ENCODE data around the gene TMEM45B. TPM values are rescaled to one million over a fixed set of nuclear protein-coding genes. Genes with fewer than 3 reads are reported as not detected.
A peak's percentile ranks its signal among the peaks of the same experiment; 100 is the strongest.

The TMEM45B gene
- total and polyA plus RNA-seq, 2 of the 13 experiments (the other 11 are each of a cell fraction or from before 2014, with no cell fraction given): 29.1 to 181 TPM

- TF ChIP-seq ZHX2 (IDR thresholded peaks at IDR 0.05; ENCODE audit: low read depth) (no peak), ZHX2 (CRISPR knock-in tag; IDR thresholded peaks at IDR 0.05; ENCODE audit: borderline replicate concordance) (no peak), ZMYM4 (CRISPR knock-in tag; IDR thresholded peaks at IDR 0.05) (peak; percentile 70), SETDB1 (CRISPR knock-in tag; IDR thresholded peaks at IDR 0.05; ENCODE audit: borderline replicate concordance) (no peak), BCL3 (CRISPR knock-in tag; IDR thresholded peaks at IDR 0.05) (no peak), ZNF598 (CRISPR knock-in tag; IDR thresholded peaks at IDR 0.05; ENCODE audit: borderline replicate concordance) (no peak), ZNF780A (CRISPR knock-in tag; IDR thresholded peaks at IDR 0.05) (no peak), ZNF547 (CRISPR knock-in tag; IDR thresholded peaks at IDR 0.05) (no peak), CSRNP2 (CRISPR knock-in tag; conservative IDR thresholded peaks at IDR 0.05; ENCODE audit: low read depth) (no peak), FOXC1 (CRISPR knock-in tag; IDR thresholded peaks at IDR 0.05; ENCODE audit: borderline replicate concordance) (0 out of 2 replicates have a peak, but pooled peaks have one; percentile 22), KAT8 (CRISPR knock-in tag; IDR thresholded peaks at IDR 0.05) (peak; percentile 54; the same call in 1 of the 2 replicates), SOX13 (IDR thresholded peaks at IDR 0.05) (peak; percentile 50; the same call in 1 of the 2 replicates), SOX13 (CRISPR knock-in tag; conservative IDR thresholded peaks at IDR 0.05 in 1 of 2, IDR thresholded peaks at IDR 0.05 in 1 of 2) (peak in 1 of 2 experiments; percentile 80; a peak in 2 of 4 replicates), TFDP2 (CRISPR knock-in tag; IDR thresholded peaks at IDR 0.05) (no peak; the same call in 1 of the 2 replicates), ZNF674 (CRISPR knock-in tag; IDR thresholded peaks at IDR 0.05; ENCODE audit: low read depth) (no peak), HIVEP1 (CRISPR knock-in tag; IDR thresholded peaks at IDR 0.05) (no peak; the same call in 1 of the 2 replicates), ZNF30 (CRISPR knock-in tag; IDR thresholded peaks at IDR 0.05) (no peak)
Measured at GRCh38 chr11:129853518-129854231, 38.0 kb downstream of the TMEM45B start (continued).
